ENCODE measurements around the gene SLC17A4. TPM values are rescaled to one million over a fixed set of nuclear protein-coding genes. Genes with fewer than 3 reads are reported as not detected.

SLC17A4 gene
- total RNA-seq, 4 donors from 2014 or later: 6.0 to 137 (median 62.1) TPM

DNA sequence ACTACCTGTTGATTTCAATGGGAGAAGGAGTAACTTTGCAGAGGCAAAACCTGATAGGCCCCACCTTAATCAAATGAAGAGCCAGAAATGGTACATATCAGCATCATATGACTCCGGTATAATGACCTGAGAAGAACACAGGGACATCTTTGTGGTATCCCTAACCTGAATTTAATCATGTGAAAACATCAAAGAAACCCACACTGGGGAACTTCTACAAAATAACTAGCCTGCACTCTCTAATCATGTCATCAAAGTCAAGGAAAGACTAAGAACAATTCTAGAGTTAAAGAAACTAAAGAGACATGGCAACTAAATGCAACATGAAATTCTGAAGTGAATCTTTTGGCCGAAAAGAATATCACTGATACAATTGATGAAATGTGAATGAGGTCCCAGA is 34.9 kb downstream of the SLC17A4 start:
- H3K27me3 ChIP-seq: no peaks in the 10 kb centered on the region
- H3K4me3 ChIP-seq: no peak overlapping the region
- WGBS, 2 donors (ENCODE audit: low coverage in 1 of 2): 79 to 90% methylated on average over 2 of the region's 2 CpGs
- no peaks in the 10 kb centered on the region for H3K4me1 ChIP-seq
- in situ Hi-C loops (cut with MboI; ENCODE audit: low pct_ligation_motif_present in 1 of 4, low pct_unique_long_range_greater_than_20kb in 1 of 4, low sequenced_read_pairs in 3 of 4) (no loop called here), intact Hi-C loops (cut with DNase I; ENCODE audit: low total_unique reads) (no loop called here)
- H3K27ac ChIP-seq: no peak overlapping the region
- H3K36me3 ChIP-seq: no peaks in the 10 kb centered on the region
- no peaks in the 10 kb centered on the region for H3K9me3 ChIP-seq
- no peak for DNase-seq
- TF ChIP-seq, protein P1, sequence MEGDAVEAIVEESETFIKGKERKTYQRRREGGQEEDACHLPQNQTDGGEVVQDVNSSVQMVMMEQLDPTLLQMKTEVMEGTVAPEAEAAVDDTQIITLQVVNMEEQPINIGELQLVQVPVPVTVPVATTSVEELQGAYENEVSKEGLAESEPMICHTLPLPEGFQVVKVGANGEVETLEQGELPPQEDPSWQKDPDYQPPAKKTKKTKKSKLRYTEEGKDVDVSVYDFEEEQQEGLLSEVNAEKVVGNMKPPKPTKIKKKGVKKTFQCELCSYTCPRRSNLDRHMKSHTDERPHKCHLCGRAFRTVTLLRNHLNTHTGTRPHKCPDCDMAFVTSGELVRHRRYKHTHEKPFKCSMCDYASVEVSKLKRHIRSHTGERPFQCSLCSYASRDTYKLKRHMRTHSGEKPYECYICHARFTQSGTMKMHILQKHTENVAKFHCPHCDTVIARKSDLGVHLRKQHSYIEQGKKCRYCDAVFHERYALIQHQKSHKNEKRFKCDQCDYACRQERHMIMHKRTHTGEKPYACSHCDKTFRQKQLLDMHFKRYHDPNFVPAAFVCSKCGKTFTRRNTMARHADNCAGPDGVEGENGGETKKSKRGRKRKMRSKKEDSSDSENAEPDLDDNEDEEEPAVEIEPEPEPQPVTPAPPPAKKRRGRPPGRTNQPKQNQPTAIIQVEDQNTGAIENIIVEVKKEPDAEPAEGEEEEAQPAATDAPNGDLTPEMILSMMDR (IDR thresholded peaks at IDR 0.05): no peak
- TF ChIP-seq POLR2A (IDR thresholded peaks at IDR 0.05): no peak
- TF ChIP-seq EP300 (IDR thresholded peaks at IDR 0.05; ENCODE audit: low read depth): no peak
- no peak for TF ChIP-seq POLR2AphosphoS5 (IDR thresholded peaks at IDR 0.05)

DNA sequence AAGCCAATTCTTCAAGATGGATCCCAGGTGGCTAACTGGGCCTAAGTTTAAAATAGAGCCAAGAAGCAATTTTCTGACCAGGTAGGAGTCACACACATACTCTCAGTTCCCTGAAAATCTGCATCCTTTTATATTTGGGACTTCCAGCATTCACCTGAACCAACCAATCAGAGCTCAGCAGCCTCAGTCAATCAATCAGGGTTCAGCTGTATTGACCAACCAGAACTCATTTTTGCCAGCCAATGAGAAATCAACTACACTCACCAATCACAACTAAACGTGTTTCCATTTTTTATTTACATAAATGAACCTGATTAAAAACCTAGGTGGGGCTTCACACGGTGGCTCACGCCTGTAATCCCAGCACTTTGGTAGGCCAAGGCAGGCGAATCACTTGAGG is 37.5 kb downstream of the SLC17A4 start:
- Histone ChIP-seq H3K4me1 (no peaks in the 10 kb centered on the region), H3K27ac (no peak overlapping the region), H3K9me3 (no peaks in the 10 kb centered on the region), H3K27me3 (no peaks in the 10 kb centered on the region), H3K36me3 (no peaks in the 10 kb centered on the region), H3K4me3 (no peak overlapping the region)
- no peak for DNase-seq
- TF ChIP-seq EP300 (IDR thresholded peaks at IDR 0.05; ENCODE audit: low read depth): no peak
- TF ChIP-seq, protein P1 (IDR thresholded peaks at IDR 0.05): no peak
- TF ChIP-seq POLR2AphosphoS5 (IDR thresholded peaks at IDR 0.05): no peak
- TF ChIP-seq POLR2A (IDR thresholded peaks at IDR 0.05): no peak
- intact Hi-C loops (cut with DNase I; ENCODE audit: low total_unique reads): no loop called here
- in situ Hi-C loops (cut with MboI; ENCODE audit: low pct_ligation_motif_present in 1 of 4, low pct_unique_long_range_greater_than_20kb in 1 of 4, low sequenced_read_pairs in 3 of 4): no loop called here
- 65 to 84% methylated on average over 2 to 4 of the region's 4 CpGs for WGBS, 2 donors (ENCODE audit: low coverage in 1 of 2)

DNA sequence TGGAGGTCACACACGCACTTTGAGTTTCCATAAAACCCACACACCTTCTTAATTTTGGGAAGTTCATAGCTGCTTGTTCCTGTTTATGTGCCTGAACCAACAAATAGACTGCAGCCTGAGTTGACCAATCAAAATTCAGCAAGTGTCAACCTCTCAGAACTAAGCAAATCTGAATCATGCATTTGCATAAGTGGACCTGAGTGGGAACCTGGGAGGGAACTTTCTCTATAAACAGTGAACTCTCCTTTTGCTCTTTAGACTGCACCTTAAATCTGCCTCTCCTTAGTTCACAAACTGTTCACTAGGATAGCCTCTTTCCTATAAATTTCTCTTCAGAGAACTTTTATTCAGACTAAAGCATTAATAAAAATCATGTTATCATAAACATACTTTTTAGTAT is 39.4 kb downstream of the SLC17A4 start:
- DNase-seq: no peak
- Histone ChIP-seq H3K4me1 (no peaks in the 10 kb centered on the region), H3K36me3 (no peaks in the 10 kb centered on the region), H3K4me3 (no peak overlapping the region), H3K27me3 (no peaks in the 10 kb centered on the region), H3K9me3 (no peaks in the 10 kb centered on the region), H3K27ac (no peak overlapping the region)
- TF ChIP-seq POLR2AphosphoS5 (IDR thresholded peaks at IDR 0.05): no peak
- TF ChIP-seq EP300 (IDR thresholded peaks at IDR 0.05; ENCODE audit: low read depth): no peak
- TF ChIP-seq, protein P1 (IDR thresholded peaks at IDR 0.05): no peak
- no peak for TF ChIP-seq POLR2A (IDR thresholded peaks at IDR 0.05)
- intact Hi-C loops (cut with DNase I; ENCODE audit: low total_unique reads): no loop called here
- 95% methylated on average over 1 of the region's 1 CpG; no CpG with 5 or more reads in 1 of the 2 donors for WGBS, 2 donors (ENCODE audit: low coverage in 1 of 2)
- in situ Hi-C loops (cut with MboI; ENCODE audit: low pct_ligation_motif_present in 1 of 4, low pct_unique_long_range_greater_than_20kb in 1 of 4, low sequenced_read_pairs in 3 of 4): no loop called here

DNA sequence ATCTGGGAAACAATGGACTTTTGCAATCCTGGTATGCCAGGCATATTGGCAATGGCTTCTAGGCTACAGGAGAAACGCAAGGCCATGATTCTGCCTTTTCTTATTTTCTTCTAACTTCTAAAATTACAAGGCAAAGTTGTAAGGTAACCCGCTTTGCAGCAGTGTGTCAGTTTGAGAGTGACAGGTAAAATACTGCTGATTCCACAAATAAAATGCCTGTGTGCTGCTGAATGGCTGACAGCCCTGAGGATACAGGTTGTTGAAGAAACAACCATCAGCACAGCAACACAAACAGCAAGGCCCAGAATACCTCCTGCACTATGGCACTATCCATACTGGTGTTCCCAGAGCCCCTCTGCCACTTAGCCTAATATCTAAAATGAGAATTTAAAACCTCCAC is 40.2 kb downstream of the SLC17A4 start:
- DNase-seq: no peak

DNA sequence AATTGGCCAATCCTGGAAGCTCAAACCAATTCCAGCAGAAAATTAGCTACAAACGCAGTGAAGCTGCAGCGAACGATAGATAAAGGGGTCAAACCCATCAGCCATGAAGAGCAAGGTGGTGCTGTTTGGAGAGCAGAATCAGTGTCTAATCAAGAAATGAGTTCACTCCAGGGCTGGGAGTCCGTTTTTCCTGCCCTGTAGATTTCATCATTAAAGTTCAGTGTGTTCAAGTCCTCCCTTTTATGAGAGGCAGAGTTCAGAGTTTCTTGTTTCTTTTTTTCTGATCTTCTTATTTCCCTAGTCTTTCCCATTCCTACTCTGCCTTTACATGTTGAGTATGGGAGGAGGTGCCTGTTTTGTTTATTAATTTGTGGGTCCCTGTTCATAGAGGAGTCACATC is 46.9 kb downstream of the SLC17A4 start:
- WGBS, 2 donors (ENCODE audit: low coverage in 1 of 2): 33 to 80% methylated on average over 1 to 4 of the region's 4 CpGs
- TF ChIP-seq POLR2AphosphoS5 (IDR thresholded peaks at IDR 0.05): no peak
- TF ChIP-seq, protein P1 (IDR thresholded peaks at IDR 0.05): no peak
- no peak for TF ChIP-seq POLR2A (IDR thresholded peaks at IDR 0.05)
- TF ChIP-seq EP300 (IDR thresholded peaks at IDR 0.05; ENCODE audit: low read depth): no peak
- no peak for DNase-seq

More for the DNA sequence above, 40.2 kb downstream of the SLC17A4 start:
- in situ Hi-C loops (cut with MboI; ENCODE audit: low pct_ligation_motif_present in 1 of 4, low pct_unique_long_range_greater_than_20kb in 1 of 4, low sequenced_read_pairs in 3 of 4): no loop called here
- H3K36me3 ChIP-seq: no peaks in the 10 kb centered on the region
- TF ChIP-seq POLR2A (IDR thresholded peaks at IDR 0.05) (no peak), EP300 (IDR thresholded peaks at IDR 0.05; ENCODE audit: low read depth) (no peak), POLR2AphosphoS5 (IDR thresholded peaks at IDR 0.05) (no peak)
- H3K27ac ChIP-seq: no peak overlapping the region
- no peaks in the 10 kb centered on the region for H3K9me3 ChIP-seq
- no peaks in the 10 kb centered on the region for H3K27me3 ChIP-seq
- H3K4me3 ChIP-seq: no peak overlapping the region
- intact Hi-C loops (cut with DNase I; ENCODE audit: low total_unique reads): no loop called here
- WGBS, 2 donors (ENCODE audit: low coverage in 1 of 2): 87 to 92% methylated on average over 2 of the region's 2 CpGs
- H3K4me1 ChIP-seq: no peaks in the 10 kb centered on the region

More for the DNA sequence above, 46.9 kb downstream of the SLC17A4 start:
- intact Hi-C loops (cut with DNase I; ENCODE audit: low total_unique reads): no loop called here
- in situ Hi-C loops (cut with MboI; ENCODE audit: low pct_ligation_motif_present in 1 of 4, low pct_unique_long_range_greater_than_20kb in 1 of 4, low sequenced_read_pairs in 3 of 4): no loop called here
- H3K4me3 ChIP-seq: no peak overlapping the region
- no peaks in the 10 kb centered on the region for H3K4me1 ChIP-seq
- peaks cover 0 to 3% of the 10 kb centered on the region in 2 donors for H3K9me3 ChIP-seq
- H3K27ac ChIP-seq: no peak overlapping the region
- no peaks in the 10 kb centered on the region for H3K27me3 ChIP-seq
- no peaks in the 10 kb centered on the region for H3K36me3 ChIP-seq
